ENCODE data around the gene UBXN11. TPM values are rescaled to one million over a fixed set of nuclear protein-coding genes. Genes with fewer than 3 reads are reported as not detected.

UBXN11 gene
- total and polyA plus RNA-seq, 2 of the 13 experiments (the other 11 are each of a cell fraction or from before 2014, with no cell fraction given) = 9.3 to 10.4 TPM

DNA sequence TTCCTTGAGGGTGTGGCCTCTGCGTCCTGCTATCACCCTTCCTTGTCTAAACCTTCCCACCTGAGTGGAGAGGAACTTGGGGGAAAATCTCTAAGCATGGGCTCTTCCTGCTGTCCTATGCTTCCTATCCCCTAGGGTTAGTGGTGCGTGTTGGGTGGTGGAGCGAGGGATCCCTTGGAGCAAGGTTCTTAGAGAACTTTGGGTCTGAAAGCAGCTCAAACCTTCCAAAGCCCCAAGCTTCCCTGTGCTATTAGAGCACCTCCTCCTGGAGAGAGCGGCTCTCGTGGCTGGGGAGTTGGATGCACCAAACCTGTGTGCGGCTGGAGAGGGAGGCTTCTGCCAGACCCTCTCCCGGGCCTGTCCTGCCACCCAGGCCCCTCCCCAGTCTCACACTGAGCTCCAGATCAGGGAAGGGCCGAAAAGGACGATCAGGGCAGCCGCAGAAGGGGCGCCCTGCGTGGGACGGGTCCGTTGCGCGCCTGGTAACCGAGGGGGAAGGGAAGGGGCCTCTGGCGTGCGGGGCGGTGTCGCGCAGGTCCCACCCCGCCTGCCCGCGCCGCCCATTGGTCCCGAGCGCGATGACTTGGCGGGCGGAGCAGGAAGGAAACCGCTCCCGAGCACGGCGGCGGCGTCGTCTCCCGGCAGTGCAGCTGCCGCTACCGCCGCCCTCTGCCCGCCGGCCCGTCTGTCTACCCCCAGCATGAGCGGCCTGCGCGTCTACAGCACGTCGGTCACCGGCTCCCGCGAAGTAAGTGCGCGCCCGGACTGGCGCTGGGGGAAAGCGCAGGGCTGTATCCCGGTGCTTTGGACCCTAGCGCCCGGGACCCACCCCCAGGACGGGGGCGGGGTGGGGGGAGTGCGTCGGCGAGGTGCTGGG, 26.7 kb downstream of the UBXN11 start, which contains the start of gene SH3BGRL3 (continued):
- 0 out of 2 replicates have a peak, but pooled peaks have one; percentile 54 for TF ChIP-seq ZBTB20 (CRISPR knock-in tag; IDR thresholded peaks at IDR 0.05; ENCODE audit: borderline replicate concordance, low read depth)
- TF ChIP-seq ZNF343 (CRISPR knock-in tag; IDR thresholded peaks at IDR 0.05) = peak; percentile 77; the same call in 1 of the 2 replicates
- TF ChIP-seq ZNF772 (CRISPR knock-in tag; IDR thresholded peaks at IDR 0.05) = peak; percentile 75; the same call in 1 of the 2 replicates
- TF ChIP-seq MTERF4 (CRISPR knock-in tag; IDR thresholded peaks at IDR 0.05) = peak; percentile 59; the same call in 1 of the 2 replicates
- peak; percentile 67 for TF ChIP-seq KMT2B (CRISPR knock-in tag; IDR thresholded peaks at IDR 0.05)
- TF ChIP-seq, protein P1, sequence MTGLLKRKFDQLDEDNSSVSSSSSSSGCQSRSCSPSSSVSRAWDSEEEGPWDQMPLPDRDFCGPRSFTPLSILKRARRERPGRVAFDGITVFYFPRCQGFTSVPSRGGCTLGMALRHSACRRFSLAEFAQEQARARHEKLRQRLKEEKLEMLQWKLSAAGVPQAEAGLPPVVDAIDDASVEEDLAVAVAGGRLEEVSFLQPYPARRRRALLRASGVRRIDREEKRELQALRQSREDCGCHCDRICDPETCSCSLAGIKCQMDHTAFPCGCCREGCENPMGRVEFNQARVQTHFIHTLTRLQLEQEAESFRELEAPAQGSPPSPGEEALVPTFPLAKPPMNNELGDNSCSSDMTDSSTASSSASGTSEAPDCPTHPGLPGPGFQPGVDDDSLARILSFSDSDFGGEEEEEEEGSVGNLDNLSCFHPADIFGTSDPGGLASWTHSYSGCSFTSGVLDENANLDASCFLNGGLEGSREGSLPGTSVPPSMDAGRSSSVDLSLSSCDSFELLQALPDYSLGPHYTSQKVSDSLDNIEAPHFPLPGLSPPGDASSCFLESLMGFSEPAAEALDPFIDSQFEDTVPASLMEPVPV (CRISPR knock-in tag; IDR thresholded peaks at IDR 0.05) = peak; percentile 71; the same call in 1 of the 2 replicates
- no peak for TF ChIP-seq NFE2L2 (IDR thresholded peaks at IDR 0.05; ENCODE audit: low read length)
- TF ChIP-seq GZF1 (CRISPR knock-in tag; IDR thresholded peaks at IDR 0.05) = no peak
- peak; percentile 50; the same call in 1 of the 2 replicates for TF ChIP-seq NR2C2 (CRISPR knock-in tag; IDR thresholded peaks at IDR 0.05; ENCODE audit: borderline replicate concordance)
- TF ChIP-seq MXD3 (CRISPR knock-in tag; IDR thresholded peaks at IDR 0.05) = peak; percentile 88
- no peak for TF ChIP-seq KIAA2018 (CRISPR knock-in tag; IDR thresholded peaks at IDR 0.05; ENCODE audit: borderline replicate concordance)
- TF ChIP-seq ZNF775 (CRISPR knock-in tag; IDR thresholded peaks at IDR 0.05; ENCODE audit: borderline replicate concordance) = peak; percentile 57; the same call in 1 of the 2 replicates
- peak; percentile 85; the same call in 1 of the 2 replicates for TF ChIP-seq ZNF790 (CRISPR knock-in tag; IDR thresholded peaks at IDR 0.05; ENCODE audit: borderline replicate concordance)
- peak; percentile 98 for TF ChIP-seq AKAP8 (CRISPR knock-in tag; IDR thresholded peaks at IDR 0.05)
- TF ChIP-seq, protein P2, sequence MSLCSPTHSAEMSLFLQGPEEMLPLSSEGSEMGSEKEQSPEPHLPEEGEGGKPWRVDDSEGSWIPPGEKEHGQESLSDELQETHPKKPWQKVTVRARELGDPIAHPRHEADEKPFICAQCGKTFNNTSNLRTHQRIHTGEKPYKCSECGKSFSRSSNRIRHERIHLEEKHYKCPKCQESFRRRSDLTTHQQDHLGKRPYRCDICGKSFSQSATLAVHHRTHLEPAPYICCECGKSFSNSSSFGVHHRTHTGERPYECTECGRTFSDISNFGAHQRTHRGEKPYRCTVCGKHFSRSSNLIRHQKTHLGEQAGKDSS (CRISPR knock-in tag; IDR thresholded peaks at IDR 0.05; ENCODE audit: borderline replicate concordance, low read depth) = 0 out of 2 replicates have a peak, but pooled peaks have one; percentile 47
